Measurements from ENCODE around the gene TMEM117. TPM values are rescaled to one million over a fixed set of nuclear protein-coding genes. Genes with fewer than 3 reads are reported as not detected.

The TMEM117 gene
- total RNA-seq, 6 experiments from 2014 or later: 5.5 to 8.8 (median 7.0) TPM

GRCh38 chr12:43957732-43958372 lies 122.0 kb downstream of the TMEM117 start:
- Mint-ChIP-seq H3K36me3 (ENCODE audit: low read depth) (no peaks in the 10 kb centered on the region), H3K27me3 (ENCODE audit: insufficient read depth) (no peaks in the 10 kb centered on the region), H3K4me1 (ENCODE audit: low read depth) (peaks cover 6% of the 10 kb centered on the region; the same call in 1 of the 2 replicates), H3K27ac (no peak overlapping the region), H3K9me3 (no peaks in the 10 kb centered on the region), H3K4me3 (no peak overlapping the region)
- peak; percentile 62 for DNase-seq
- TF ChIP-seq CTCF (IDR thresholded peaks at IDR 0.05): peak; percentile 78

GRCh38 chr12:43964033-43964432 lies 128.2 kb downstream of the TMEM117 start:
- H3K4me3 Mint-ChIP-seq: no peak overlapping the region
- H3K9me3 Mint-ChIP-seq: no peaks in the 10 kb centered on the region
- no peak overlapping the region for H3K27ac Mint-ChIP-seq
- no peak for DNase-seq
- H3K27me3 Mint-ChIP-seq (ENCODE audit: insufficient read depth): no peaks in the 10 kb centered on the region
- no peaks in the 10 kb centered on the region for H3K36me3 Mint-ChIP-seq (ENCODE audit: low read depth)
- H3K4me1 Mint-ChIP-seq (ENCODE audit: low read depth): no peaks in the 10 kb centered on the region
- TF ChIP-seq CTCF (IDR thresholded peaks at IDR 0.05): no peak

GRCh38 chr12:43964961-43965360 lies 129.1 kb downstream of the TMEM117 start:
- H3K9me3 Mint-ChIP-seq: no peaks in the 10 kb centered on the region
- H3K27me3 Mint-ChIP-seq (ENCODE audit: insufficient read depth): no peaks in the 10 kb centered on the region
- H3K4me1 Mint-ChIP-seq (ENCODE audit: low read depth): peaks cover 7% of the 10 kb centered on the region
- H3K36me3 Mint-ChIP-seq (ENCODE audit: low read depth): no peaks in the 10 kb centered on the region
- no peak overlapping the region for H3K27ac Mint-ChIP-seq
- TF ChIP-seq CTCF (IDR thresholded peaks at IDR 0.05): no peak
- no peak overlapping the region for H3K4me3 Mint-ChIP-seq
- DNase-seq: no peak

- DNase-seq: no peak
- Mint-ChIP-seq H3K36me3 (ENCODE audit: low read depth) (peaks cover 4% of the 10 kb centered on the region; the same call in 1 of the 2 replicates), H3K9me3 (no peaks in the 10 kb centered on the region), H3K27ac (no peak overlapping the region), H3K4me1 (ENCODE audit: low read depth) (peaks cover 12% of the 10 kb centered on the region), H3K4me3 (no peak overlapping the region), H3K27me3 (ENCODE audit: insufficient read depth) (no peaks in the 10 kb centered on the region)
- no peak for TF ChIP-seq CTCF (IDR thresholded peaks at IDR 0.05)
Observed at GRCh38 chr12:43965899-43966298, 130.0 kb downstream of the TMEM117 start.

- DNase-seq: no peak
- H3K27me3 Mint-ChIP-seq (ENCODE audit: insufficient read depth): no peaks in the 10 kb centered on the region; the same call in 1 of the 2 replicates
- no peaks in the 10 kb centered on the region for H3K9me3 Mint-ChIP-seq
- H3K27ac Mint-ChIP-seq: no peak overlapping the region
- H3K4me1 Mint-ChIP-seq (ENCODE audit: low read depth): peaks cover 12% of the 10 kb centered on the region
- H3K36me3 Mint-ChIP-seq (ENCODE audit: low read depth): peaks cover 6% of the 10 kb centered on the region; the same call in 1 of the 2 replicates
- no peak for TF ChIP-seq CTCF (IDR thresholded peaks at IDR 0.05)
- H3K4me3 Mint-ChIP-seq: no peak overlapping the region
Observed at GRCh38 chr12:43968736-43969135, 132.9 kb downstream of the TMEM117 start.

Measured in HFFc6 (cell line).